HFF-Myc (cell line): ENCODE measurements around the gene SNX27.
"Not testable (repeated sequence)": the region's sequence is repeated elsewhere in the genome, so short reads cannot be mapped to it uniquely, and the experiment has no call there.

Source experiments
- DNase-seq: peaks from one replicate; pipeline ENCODE4 v3.0.0-alpha.2; 2011; ENCODE audit warnings: low read depth; ENCODE audit errors: extremely low read depth
- H3K4me3 ChIP-seq: replicated peaks from 2 replicates; pipeline ENCODE4 v1.5.1; 2011; ENCODE audit warnings: low read depth, mild to moderate bottlenecking, control low read depth, low read length
- CTCF ChIP-seq: IDR thresholded peaks from 2 replicates; pipeline ENCODE4 v1.5.1; 2012; ENCODE audit warnings: mild to moderate bottlenecking, low read depth, low read length, control low read depth; ENCODE audit errors: missing control alignments

Gene SNX27

GRCh38 chr1:151629278-151629677 lies 17.4 kb downstream of the SNX27 start:
- no peak for TF ChIP-seq CTCF
- DNase-seq = no peak
- H3K4me3 ChIP-seq = no peak overlapping the region

- H3K4me3 ChIP-seq = no peak overlapping the region
- no peak for TF ChIP-seq CTCF
- no peak for DNase-seq
These were observed 23.7 kb downstream of the SNX27 start for GRCh38 chr1:151635479-151636072.

- no peak overlapping the region for H3K4me3 ChIP-seq
- no peak for DNase-seq
- no peak for TF ChIP-seq CTCF
These were observed 26.4 kb downstream of the SNX27 start for GRCh38 chr1:151638074-151638775.

GRCh38 chr1:151638812-151639211 lies 27.0 kb downstream of the SNX27 start:
- TF ChIP-seq CTCF = no peak
- no peak overlapping the region for H3K4me3 ChIP-seq
- no peak for DNase-seq

- no peak for DNase-seq
- no peak for TF ChIP-seq CTCF
- H3K4me3 ChIP-seq = no peak overlapping the region
These were observed 27.6 kb downstream of the SNX27 start for GRCh38 chr1:151639466-151639865.

GRCh38 chr1:151641229-151641628 lies 29.4 kb downstream of the SNX27 start:
- H3K4me3 ChIP-seq = no peak overlapping the region
- DNase-seq = no peak
- no peak for TF ChIP-seq CTCF

- H3K4me3 ChIP-seq, DNase-seq: not testable (repeated sequence)
These were observed 31.2 kb downstream of the SNX27 start for GRCh38 chr1:151643085-151643484.
